Mesenchymal stem cell (in vitro differentiated cells and primary cell): ENCODE measurements around the gene CTBP2.

ENCODE experiments used
- DNase-seq: peaks from one replicate; pipeline ENCODE4 v3.0.0-alpha.2; 2013
- H2AFZ ChIP-seq: one replicate; pipeline ENCODE4 v1.6.1; 2013; ENCODE audit warnings: low read depth, mild to moderate bottlenecking, control low read depth, inconsistent platforms, low read length, moderate library complexity
- H2AK5ac ChIP-seq: 2 replicates; pipeline ENCODE4 v1.6.1; 2013; ENCODE audit warnings: low read length, moderate library complexity, mild to moderate bottlenecking, inconsistent platforms; ENCODE audit not compliant: severe bottlenecking
- H2BK120ac ChIP-seq: one replicate; pipeline ENCODE4 v1.6.1; 2013; ENCODE audit warnings: low read depth, mild to moderate bottlenecking, inconsistent platforms, low read length, moderate library complexity
- H2BK12ac ChIP-seq, 2 experiments: one replicate each; pipeline ENCODE4 v1.6.1; 2013; ENCODE audit warnings: inconsistent platforms in 2 of 2, low read length in 2 of 2, mild to moderate bottlenecking in 2 of 2, moderate library complexity in 2 of 2, control low read depth in 1 of 2
- H2BK15ac ChIP-seq: one replicate; pipeline ENCODE4 v1.6.1; 2013; ENCODE audit warnings: mild to moderate bottlenecking, low read depth, inconsistent platforms; ENCODE audit not compliant: poor library complexity, severe bottlenecking
- H2BK5ac ChIP-seq: 2 replicates; pipeline ENCODE4 v1.6.1; 2013; ENCODE audit warnings: low read depth, mild to moderate bottlenecking, low read length, control low read depth, inconsistent platforms; ENCODE audit not compliant: poor library complexity, severe bottlenecking
- H3K14ac ChIP-seq, 2 experiments: one replicate each; pipeline ENCODE4 v1.6.1; 2013; ENCODE audit warnings: inconsistent platforms in 2 of 2, low read length in 2 of 2, control low read depth in 1 of 2, mild to moderate bottlenecking in 1 of 2, moderate library complexity in 1 of 2
- H3K18ac ChIP-seq, 2 experiments: one replicate each; pipeline ENCODE4 v1.6.1; 2013; ENCODE audit warnings: inconsistent platforms in 2 of 2, low read length in 2 of 2, control low read depth in 1 of 2, low read depth in 1 of 2, mild to moderate bottlenecking in 1 of 2
- H3K23ac ChIP-seq, 2 experiments: one replicate each; pipeline ENCODE4 v1.6.1; 2013; ENCODE audit warnings: inconsistent platforms in 2 of 2, low read length in 2 of 2, mild to moderate bottlenecking in 2 of 2, moderate library complexity in 2 of 2, control low read depth in 1 of 2
- H3K27ac ChIP-seq: 2 replicates; pipeline ENCODE4 v1.5.1; 2013; ENCODE audit warnings: mild to moderate bottlenecking, moderate library complexity, low read length, control low read depth, inconsistent platforms; ENCODE audit not compliant: poor library complexity, severe bottlenecking
- H3K27me3 ChIP-seq, 2 experiments: 2 replicates each; pipeline versions ENCODE4 v1.6.1 to v1.7.0; 2013; ENCODE audit warnings: low read length in 2 of 2, mild to moderate bottlenecking in 2 of 2, moderate library complexity in 2 of 2, control low read depth in 1 of 2, inconsistent platforms in 1 of 2; ENCODE audit not compliant: control insufficient read depth in 1 of 2, insufficient read depth in 1 of 2
- H3K36me3 ChIP-seq, 2 experiments: 2 replicates each; pipeline versions ENCODE4 v1.6.1 to v1.7.0; 2013; ENCODE audit warnings: low read length in 2 of 2, control low read depth in 1 of 2, inconsistent platforms in 1 of 2, low read depth in 1 of 2, mild to moderate bottlenecking in 1 of 2; ENCODE audit not compliant: insufficient read depth in 2 of 2, control insufficient read depth in 1 of 2
- H3K4ac ChIP-seq, 2 experiments: one replicate each; pipeline ENCODE4 v1.6.1; 2013; ENCODE audit warnings: inconsistent platforms in 2 of 2, low read length in 2 of 2, mild to moderate bottlenecking in 2 of 2, moderate library complexity in 2 of 2, control low read depth in 1 of 2, low read depth in 1 of 2
- H3K4me1 ChIP-seq: 2 replicates; pipeline ENCODE4 v1.6.1; 2013; ENCODE audit warnings: low read depth, low read length, control low read depth; ENCODE audit not compliant: control insufficient read depth, insufficient read depth
- H3K4me2 ChIP-seq: 2 replicates; pipeline ENCODE4 v1.6.1; 2013; ENCODE audit warnings: low read length, mild to moderate bottlenecking, inconsistent platforms; ENCODE audit not compliant: poor library complexity, severe bottlenecking
- H3K4me3 ChIP-seq, 2 experiments: 2 replicates each; pipeline versions ENCODE4 v1.5.1 to v1.7.0; 2013; ENCODE audit warnings: low read length in 2 of 2, mild to moderate bottlenecking in 2 of 2, control low read depth in 1 of 2, low read depth in 1 of 2; ENCODE audit not compliant: insufficient read depth in 1 of 2
- H3K79me1 ChIP-seq: replicated peaks from 2 replicates; pipeline ENCODE4 v1.6.1; 2013; ENCODE audit warnings: mild to moderate bottlenecking, control low read depth, low read length, inconsistent platforms; ENCODE audit not compliant: poor library complexity, severe bottlenecking
- H3K9ac ChIP-seq: 2 replicates; pipeline ENCODE4 v1.7.0; 2013; ENCODE audit warnings: mild to moderate bottlenecking, low read length, moderate library complexity
- H3K9me3 ChIP-seq: 2 replicates; pipeline ENCODE4 v1.7.0; 2013; ENCODE audit warnings: mild to moderate bottlenecking, low read length; ENCODE audit not compliant: control insufficient read depth
- H4K8ac ChIP-seq: one replicate; pipeline ENCODE4 v1.6.1; 2013; ENCODE audit warnings: inconsistent platforms, mild to moderate bottlenecking, low read length, moderate library complexity
- H4K91ac ChIP-seq: one replicate; pipeline ENCODE4 v1.6.1; 2013; ENCODE audit warnings: mild to moderate bottlenecking, low read length, inconsistent platforms
- WGBS: methylation state at CpG from one replicate; pipeline ENCODE4 v1.1.7; 2013; ENCODE audit warnings: mixed read lengths; 5-methylcytosine and 5-hydroxymethylcytosine counted together

CTBP2 gene

DNA sequence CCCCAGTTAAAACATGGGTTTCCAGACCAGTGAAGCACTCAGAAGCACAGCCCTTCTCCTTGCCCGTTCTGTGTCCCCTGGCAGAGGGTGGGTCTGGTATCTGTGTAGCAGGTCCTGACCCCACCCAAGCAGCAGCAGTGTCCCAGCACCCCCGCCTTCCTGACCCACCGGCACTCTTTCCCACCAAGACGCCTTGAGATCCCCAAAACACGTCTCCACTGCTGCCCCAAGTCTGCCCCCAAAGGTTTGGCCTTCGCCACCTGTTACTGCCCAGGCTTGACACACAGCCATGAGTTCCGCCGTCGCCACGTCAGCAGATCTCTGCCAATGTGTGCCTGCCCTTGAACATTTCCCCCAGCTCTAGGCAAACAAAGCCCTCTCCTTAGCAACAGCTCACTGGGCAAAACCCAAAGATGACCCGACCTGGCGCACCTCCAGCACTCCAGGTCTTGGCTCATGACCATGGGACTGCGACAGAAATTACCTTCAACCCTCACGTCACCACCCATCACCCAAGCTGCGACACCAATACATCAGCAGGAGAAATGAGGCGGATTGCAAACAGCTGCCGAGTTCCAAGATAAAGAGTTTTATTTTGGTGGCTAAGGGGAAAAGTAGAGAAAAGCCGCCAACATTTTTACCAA lies 75.6 kb downstream of the CTBP2 start:
- Histone ChIP-seq H2AK5ac (peak overlapping the region; percentile 34), H2BK15ac (peak overlapping the region; percentile 52), H3K4me1 (peaks cover 40% of the 10 kb centered on the region), H3K27ac (no peak overlapping the region), H3K4ac (peak overlapping the region; percentile 29 to 60), H2BK12ac (peak overlapping the region; percentile 11 to 47), H3K79me1 (peaks cover 30% of the 10 kb centered on the region), H2BK120ac (peak overlapping the region; percentile 37), H3K27me3 (no peaks in the 10 kb centered on the region), H3K23ac (peak overlapping the region in 1 of 2 experiments; percentile 56), H3K9ac (peak overlapping the region; percentile 79), H2AFZ (no peak overlapping the region), H3K18ac (peak overlapping the region; percentile 16 to 34), H3K9me3 (no peaks in the 10 kb centered on the region), H2BK5ac (no peak overlapping the region), H3K4me2 (no peak overlapping the region), H4K91ac (peak overlapping the region; percentile 48), H3K4me3 (peak overlapping the region in 1 of 2 experiments; percentile 17), H3K14ac (peak overlapping the region in 1 of 2 experiments; percentile 53), H3K36me3 (peaks cover 18 to 39% of the 10 kb centered on the region in 2 experiments), H4K8ac (peak overlapping the region; percentile 45)
- DNase-seq = peak; percentile 29
- 95% methylated on average over 14 of the region's 18 CpGs for WGBS

DNA sequence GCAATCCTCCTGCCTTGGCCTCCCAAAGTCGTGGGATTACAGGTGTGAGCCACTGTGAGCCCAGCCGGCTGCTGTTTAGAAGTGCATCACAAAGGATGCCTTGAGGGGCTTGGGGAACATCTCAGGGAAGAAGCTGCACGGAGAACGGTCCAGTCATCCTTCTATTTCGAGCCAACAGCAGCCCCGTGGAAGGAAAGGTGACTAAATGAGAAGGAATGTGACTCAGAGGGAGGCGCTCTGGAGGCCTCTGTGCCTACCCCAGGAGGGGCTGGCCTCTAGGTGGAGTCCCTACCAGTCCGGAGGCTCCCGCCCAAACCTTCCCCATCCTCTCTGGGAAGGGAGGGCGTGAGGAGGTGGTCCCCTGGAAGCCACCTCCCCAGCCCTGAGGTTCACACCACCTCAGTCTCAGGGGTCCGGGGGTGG lies 76.2 kb downstream of the CTBP2 start:
- peaks cover 27% of the 10 kb centered on the region for H3K79me1 ChIP-seq
- peak overlapping the region in 1 of 2 experiments; percentile 29 for H3K4ac ChIP-seq
- no peaks in the 10 kb centered on the region for H3K9me3 ChIP-seq
- H2AK5ac ChIP-seq = no peak overlapping the region
- H3K4me2 ChIP-seq = no peak overlapping the region
- WGBS = 15% methylated on average over 10 of the region's 11 CpGs
- H3K4me1 ChIP-seq = peaks cover 40% of the 10 kb centered on the region
- H2BK12ac ChIP-seq = no peak overlapping the region
- H2BK5ac ChIP-seq = no peak overlapping the region
- peak overlapping the region; percentile 48 for H4K91ac ChIP-seq
- H2BK15ac ChIP-seq = no peak overlapping the region
- no peak overlapping the region for H2BK120ac ChIP-seq
- peaks cover 24 to 34% of the 10 kb centered on the region in 2 experiments for H3K36me3 ChIP-seq
- peak overlapping the region; percentile 79 for H3K9ac ChIP-seq
- peak overlapping the region; percentile 51 for H3K27ac ChIP-seq
- DNase-seq = peak; percentile 94
- no peak overlapping the region for H3K23ac ChIP-seq
- H2AFZ ChIP-seq = no peak overlapping the region
- H3K14ac ChIP-seq = peak overlapping the region in 1 of 2 experiments; percentile 53
- no peak overlapping the region for H4K8ac ChIP-seq
- H3K27me3 ChIP-seq = no peaks in the 10 kb centered on the region
- peak overlapping the region in 1 of 2 experiments; percentile 17 for H3K4me3 ChIP-seq
- peak overlapping the region; percentile 6 to 34 for H3K18ac ChIP-seq

- Histone ChIP-seq H4K8ac (peak overlapping the region; percentile 19), H3K9me3 (no peaks in the 10 kb centered on the region), H3K23ac (no peak overlapping the region), H4K91ac (peak overlapping the region; percentile 34), H2BK5ac (no peak overlapping the region), H3K9ac (peak overlapping the region; percentile 40), H3K27ac (peak overlapping the region; percentile 51), H3K36me3 (peaks cover 24 to 34% of the 10 kb centered on the region in 2 experiments), H3K4me1 (peaks cover 40% of the 10 kb centered on the region), H2BK12ac (peak overlapping the region; percentile 78 to 91), H3K14ac (no peak overlapping the region), H3K4me3 (no peak overlapping the region), H3K27me3 (no peaks in the 10 kb centered on the region), H3K18ac (peak overlapping the region; percentile 48 to 58), H2AFZ (no peak overlapping the region), H2BK120ac (no peak overlapping the region), H2AK5ac (peak overlapping the region; percentile 77), H3K4me2 (peak overlapping the region; percentile 11), H3K4ac (peak overlapping the region; percentile 50 to 77), H2BK15ac (no peak overlapping the region), H3K79me1 (peaks cover 29% of the 10 kb centered on the region)
- peak; percentile 98 for DNase-seq
- WGBS = 27% methylated on average over 10 of the region's 10 CpGs
These were observed 76.8 kb downstream of the CTBP2 start for GRCh38 chr10:125083576-125083920.

DNA sequence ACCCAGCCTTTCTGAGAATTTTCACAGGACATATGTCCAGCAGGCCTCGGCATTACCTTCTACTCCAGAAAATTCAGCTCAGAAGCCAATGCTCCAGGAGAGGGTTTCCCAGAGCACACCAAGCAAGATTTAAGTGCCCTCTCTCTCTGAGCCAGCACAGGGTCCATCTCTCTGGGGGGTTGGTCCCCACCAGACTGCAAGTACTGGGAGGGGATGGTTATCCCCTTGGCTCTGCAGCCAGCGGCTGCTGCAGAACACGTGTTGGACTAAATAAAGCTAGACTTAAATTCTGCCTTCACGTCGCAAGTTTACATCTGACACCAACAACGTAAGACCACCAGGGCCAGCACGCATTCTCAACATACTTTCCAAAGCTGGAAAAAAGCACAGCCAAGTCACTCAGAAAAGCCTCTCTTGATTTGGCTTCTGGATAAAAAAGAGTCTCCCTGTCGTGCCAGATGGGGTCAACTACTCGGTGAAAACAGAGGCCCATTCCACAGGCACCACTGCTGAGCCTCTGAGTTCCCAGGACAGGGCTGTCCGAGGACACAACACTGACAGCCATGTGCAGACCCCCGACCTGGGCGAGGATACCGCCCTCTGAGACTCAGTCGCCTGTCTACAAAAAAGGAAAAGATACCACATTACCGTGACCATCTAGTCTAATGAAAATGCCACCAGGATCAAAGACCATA lies 77.3 kb downstream of the CTBP2 start:
- no peak overlapping the region for H2BK15ac ChIP-seq
- H3K4me3 ChIP-seq = no peak overlapping the region
- no peak overlapping the region for H3K23ac ChIP-seq
- H2BK5ac ChIP-seq = peak overlapping the region; percentile 57
- no peak overlapping the region for H2BK120ac ChIP-seq
- H3K9ac ChIP-seq = no peak overlapping the region
- H3K27ac ChIP-seq = peak overlapping the region; percentile 51
- H4K8ac ChIP-seq = peak overlapping the region; percentile 79
- H3K4me1 ChIP-seq = peaks cover 40% of the 10 kb centered on the region
- DNase-seq = peak; percentile 31
- peak overlapping the region; percentile 14 to 58 for H3K18ac ChIP-seq
- no peak overlapping the region for H2AFZ ChIP-seq
- H3K4ac ChIP-seq = peak overlapping the region; percentile 50 to 77
- peak overlapping the region; percentile 80 for H2AK5ac ChIP-seq
- peak overlapping the region; percentile 71 for H4K91ac ChIP-seq
- H2BK12ac ChIP-seq = peak overlapping the region; percentile 78 to 91
- H3K14ac ChIP-seq = no peak overlapping the region
- no peaks in the 10 kb centered on the region for H3K9me3 ChIP-seq
- peaks cover 20 to 30% of the 10 kb centered on the region in 2 experiments for H3K36me3 ChIP-seq
- H3K79me1 ChIP-seq = peaks cover 30% of the 10 kb centered on the region
- peak overlapping the region; percentile 11 for H3K4me2 ChIP-seq
- H3K27me3 ChIP-seq = no peaks in the 10 kb centered on the region
- WGBS = 74% methylated on average over 15 of the region's 15 CpGs
